Measurements from ENCODE around the gene CRABP1.
"Not testable (repeated sequence)": the region's sequence is repeated elsewhere in the genome, so short reads cannot be mapped to it uniquely, and the experiment has no call there.

CRABP1 gene

GRCh38 chr15:78380143-78380542 is 40.0 kb downstream of the CRABP1 start:
- DNase-seq = not testable (repeated sequence)

- no peak for DNase-seq
Measured at GRCh38 chr15:78382114-78382880, 42.1 kb downstream of the CRABP1 start.

- no peak for DNase-seq
Measured at GRCh38 chr15:78384651-78385050, 44.5 kb downstream of the CRABP1 start.

- no peak for DNase-seq
Measured at GRCh38 chr15:78387246-78388037, 47.3 kb downstream of the CRABP1 start.

GRCh38 chr15:78388865-78389264 is 48.7 kb downstream of the CRABP1 start:
- no peak for DNase-seq

GRCh38 chr15:78389322-78389721 is 49.2 kb downstream of the CRABP1 start:
- DNase-seq = no peak

- DNase-seq = no peak
Measured at GRCh38 chr15:78389738-78390137, 49.6 kb downstream of the CRABP1 start.

- DNase-seq = no peak
Measured at GRCh38 chr15:78390242-78390641, 50.1 kb downstream of the CRABP1 start.

- no peak for DNase-seq
Measured at GRCh38 chr15:78390826-78391225, 50.7 kb downstream of the CRABP1 start.

GRCh38 chr15:78391781-78392180 is 51.6 kb downstream of the CRABP1 start:
- no peak for DNase-seq

GRCh38 chr15:78392430-78392829 is 52.3 kb downstream of the CRABP1 start:
- DNase-seq = no peak

GRCh38 chr15:78393137-78393536 is 53.0 kb downstream of the CRABP1 start:
- DNase-seq = no peak

- DNase-seq = no peak
Measured at GRCh38 chr15:78394026-78394425, 53.9 kb downstream of the CRABP1 start.

- DNase-seq = no peak
Measured at GRCh38 chr15:78394981-78395616, 54.9 kb downstream of the CRABP1 start.

- no peak for DNase-seq
Measured at GRCh38 chr15:78396186-78396814, 56.1 kb downstream of the CRABP1 start.

- DNase-seq = no peak
Measured at GRCh38 chr15:78396976-78397375, 56.8 kb downstream of the CRABP1 start.

- no peak for DNase-seq
Measured at GRCh38 chr15:78397382-78397781, 57.2 kb downstream of the CRABP1 start.
